Measurements from ENCODE around the gene GOT2.
"Not testable (repeated sequence)": the region's sequence is repeated elsewhere in the genome, so short reads cannot be mapped to it uniquely, and the experiment has no call there.

The GOT2 gene

GRCh38 chr16:58670177-58670576 lies 63.9 kb downstream of the GOT2 start:
- no peak for DNase-seq (ENCODE audit: low read depth in 1 of 2, low spot score in 1 of 2)
- TF ChIP-seq CTCF (IDR thresholded peaks at IDR 0.05; ENCODE audit: insufficient read depth, low read length) (no peak), SPI1 (IDR thresholded peaks at IDR 0.05; ENCODE audit: borderline replicate concordance, low read depth) (no peak)
- TF ChIP-seq, protein P1, sequence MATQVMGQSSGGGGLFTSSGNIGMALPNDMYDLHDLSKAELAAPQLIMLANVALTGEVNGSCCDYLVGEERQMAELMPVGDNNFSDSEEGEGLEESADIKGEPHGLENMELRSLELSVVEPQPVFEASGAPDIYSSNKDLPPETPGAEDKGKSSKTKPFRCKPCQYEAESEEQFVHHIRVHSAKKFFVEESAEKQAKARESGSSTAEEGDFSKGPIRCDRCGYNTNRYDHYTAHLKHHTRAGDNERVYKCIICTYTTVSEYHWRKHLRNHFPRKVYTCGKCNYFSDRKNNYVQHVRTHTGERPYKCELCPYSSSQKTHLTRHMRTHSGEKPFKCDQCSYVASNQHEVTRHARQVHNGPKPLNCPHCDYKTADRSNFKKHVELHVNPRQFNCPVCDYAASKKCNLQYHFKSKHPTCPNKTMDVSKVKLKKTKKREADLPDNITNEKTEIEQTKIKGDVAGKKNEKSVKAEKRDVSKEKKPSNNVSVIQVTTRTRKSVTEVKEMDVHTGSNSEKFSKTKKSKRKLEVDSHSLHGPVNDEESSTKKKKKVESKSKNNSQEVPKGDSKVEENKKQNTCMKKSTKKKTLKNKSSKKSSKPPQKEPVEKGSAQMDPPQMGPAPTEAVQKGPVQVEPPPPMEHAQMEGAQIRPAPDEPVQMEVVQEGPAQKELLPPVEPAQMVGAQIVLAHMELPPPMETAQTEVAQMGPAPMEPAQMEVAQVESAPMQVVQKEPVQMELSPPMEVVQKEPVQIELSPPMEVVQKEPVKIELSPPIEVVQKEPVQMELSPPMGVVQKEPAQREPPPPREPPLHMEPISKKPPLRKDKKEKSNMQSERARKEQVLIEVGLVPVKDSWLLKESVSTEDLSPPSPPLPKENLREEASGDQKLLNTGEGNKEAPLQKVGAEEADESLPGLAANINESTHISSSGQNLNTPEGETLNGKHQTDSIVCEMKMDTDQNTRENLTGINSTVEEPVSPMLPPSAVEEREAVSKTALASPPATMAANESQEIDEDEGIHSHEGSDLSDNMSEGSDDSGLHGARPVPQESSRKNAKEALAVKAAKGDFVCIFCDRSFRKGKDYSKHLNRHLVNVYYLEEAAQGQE (IDR thresholded peaks at IDR 0.05; ENCODE audit: insufficient replicate concordance, low read depth) = no peak
- Histone ChIP-seq H3K4me3 (replicated peaks; ENCODE audit: insufficient read depth, low read length) (no peak overlapping the region), H3K27me3 (ENCODE audit: insufficient read depth, poor library complexity, severe bottlenecking) (no peaks in the 10 kb centered on the region), H3K27ac (replicated peaks) (no peak overlapping the region)

DNA sequence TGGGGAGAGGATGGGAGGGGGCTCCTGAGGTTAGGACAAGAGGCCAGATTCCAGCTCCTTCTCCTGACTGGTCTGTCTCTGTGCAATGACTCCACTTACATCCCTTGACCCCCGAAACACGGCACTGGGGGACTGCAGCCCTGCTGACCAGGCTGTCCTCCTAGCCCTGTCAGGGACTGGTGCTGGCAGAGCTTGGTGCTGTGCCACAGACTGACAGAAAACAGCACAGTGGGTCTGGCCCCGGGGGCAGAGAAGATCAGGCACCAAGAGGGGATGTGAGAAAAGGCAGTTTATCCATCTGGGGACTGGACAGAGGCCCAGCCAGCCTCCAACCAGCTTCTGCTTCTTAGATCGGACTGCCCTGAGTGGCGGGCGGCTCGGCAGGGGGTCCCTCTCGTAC lies 68.9 kb downstream of the GOT2 start:
- no peaks in the 10 kb centered on the region for H3K27me3 ChIP-seq (ENCODE audit: insufficient read depth, poor library complexity, severe bottlenecking)
- no peak for DNase-seq (ENCODE audit: low read depth in 1 of 2, low spot score in 1 of 2)
- H3K4me3 ChIP-seq (replicated peaks; ENCODE audit: insufficient read depth, low read length) = no peak overlapping the region
- TF ChIP-seq, protein P1 (IDR thresholded peaks at IDR 0.05; ENCODE audit: insufficient replicate concordance, low read depth) = no peak
- no peak for TF ChIP-seq POLR2AphosphoS5 (IDR thresholded peaks at IDR 0.05; ENCODE audit: low read depth)
- no peak overlapping the region for H3K27ac ChIP-seq (replicated peaks)

GRCh38 chr16:58661199-58661830 lies 72.8 kb downstream of the GOT2 start:
- Histone ChIP-seq H3K27ac (replicated peaks) (no peak overlapping the region), H3K27me3 (ENCODE audit: insufficient read depth, poor library complexity, severe bottlenecking) (no peaks in the 10 kb centered on the region), H3K4me3 (replicated peaks; ENCODE audit: insufficient read depth, low read length) (no peak overlapping the region)
- TF ChIP-seq CTCF (IDR thresholded peaks at IDR 0.05; ENCODE audit: insufficient read depth, low read length) = peak; percentile 82
- TF ChIP-seq POLR2AphosphoS5 (IDR thresholded peaks at IDR 0.05; ENCODE audit: low read depth) = no peak
- no peak for TF ChIP-seq GABPA (IDR thresholded peaks at IDR 0.05; ENCODE audit: low read depth)
- no peak; the same call in 1 of the 2 replicates for TF ChIP-seq SPI1 (IDR thresholded peaks at IDR 0.05; ENCODE audit: borderline replicate concordance, low read depth)
- TF ChIP-seq, protein P1 (IDR thresholded peaks at IDR 0.05; ENCODE audit: insufficient replicate concordance, low read depth) = no peak
- DNase-seq (ENCODE audit: low read depth in 1 of 2, low spot score in 1 of 2) = peak in 1 of 2 experiments; percentile 75

- DNase-seq (ENCODE audit: low read depth in 1 of 2, low spot score in 1 of 2); H3K27ac ChIP-seq (replicated peaks); H3K27me3 ChIP-seq (ENCODE audit: insufficient read depth, poor library complexity, severe bottlenecking); H3K4me3 ChIP-seq (replicated peaks; ENCODE audit: insufficient read depth, low read length): not testable (repeated sequence)
These were observed 74.2 kb downstream of the GOT2 start for GRCh38 chr16:58659911-58660310.
